A673 (cell line): ENCODE measurements around the gene NKD2. TPM values are rescaled to one million over a fixed set of nuclear protein-coding genes. Genes with fewer than 3 reads are reported as not detected.

ENCODE experiments used
- BruUV-seq: library from RNA; stranded (reverse); fragments of 400-500 nt; replicated peaks from 2 replicates; lab custom pipeline; 2021; lab: Mats Ljungman, UMichigan
- CTCF ChIA-PET: fragments of 300-600 bp; sonication (Branson Sonifier 250); formaldehyde crosslinking; loops from one replicate; lab custom pipeline; 2022; ENCODE audit warnings: antibody characterized with exemption; lab: Charles Lee
- POLR2A ChIA-PET: fragments of 300-600 bp; sonication (Branson Sonifier 250); formaldehyde crosslinking; loops from one replicate; lab custom pipeline; 2022; ENCODE audit warnings: antibody characterized with exemption; ENCODE audit not compliant: low non-redundant PET; lab: Charles Lee
- DNase-seq: peaks from one replicate; pipeline ENCODE4 v3.0.0-alpha.2; 2015; ENCODE audit warnings: low spot score
- H3K27ac ChIP-seq: fragments of 200-600 bp; sonication (generic); 2 replicates; pipeline ENCODE4 v1.5.1; 2016; ENCODE audit warnings: mixed run types, low read depth, mild to moderate bottlenecking, mixed read lengths, antibody characterized with exemption, low read length; ENCODE audit not compliant: poor library complexity, severe bottlenecking
- H3K27me3 ChIP-seq: fragments of 200-600 bp; sonication (generic); replicated peaks from 2 replicates; pipeline ENCODE4 v1.6.1; 2017; ENCODE audit warnings: mixed run types, low read depth, mild to moderate bottlenecking, mixed read lengths, antibody characterized with exemption, low read length; ENCODE audit not compliant: insufficient read depth, poor library complexity
- H3K36me3 ChIP-seq: fragments of 200-600 bp; sonication (generic); 2 replicates; pipeline ENCODE4 v1.6.1; 2016; ENCODE audit warnings: mixed run types, mild to moderate bottlenecking, mixed read lengths, antibody characterized with exemption, low read length; ENCODE audit not compliant: insufficient read depth, poor library complexity, severe bottlenecking
- H3K4me1 ChIP-seq: fragments of 200-600 bp; sonication (generic); 2 replicates; pipeline ENCODE4 v1.6.1; 2017; ENCODE audit warnings: mixed run types, mild to moderate bottlenecking, mixed read lengths, antibody characterized with exemption, low read length; ENCODE audit not compliant: insufficient read depth, poor library complexity, severe bottlenecking
- H3K4me3 ChIP-seq: fragments of 200-600 bp; sonication (generic); 2 replicates; pipeline ENCODE4 v1.5.1; 2016; ENCODE audit warnings: low read depth, mixed run types, mild to moderate bottlenecking, mixed read lengths, low read length; ENCODE audit not compliant: poor library complexity, severe bottlenecking
- H3K9me3 ChIP-seq: fragments of 200-600 bp; sonication (generic); 2 replicates; pipeline ENCODE4 v1.6.1; 2016; ENCODE audit warnings: mixed run types, low read depth, mild to moderate bottlenecking, mixed read lengths, antibody characterized with exemption, low read length; ENCODE audit not compliant: poor library complexity, severe bottlenecking
- EZH2 ChIP-seq: fragments of 200-600 bp; sonication (generic); IDR thresholded peaks from 2 replicates; pipeline ENCODE4 v1.6.1; 2017; ENCODE audit warnings: borderline replicate concordance, low read depth, mild to moderate bottlenecking, mixed read lengths, antibody characterized with exemption, low read length; ENCODE audit not compliant: poor library complexity, severe bottlenecking
- intact Hi-C: fragments of 100-400 bp; cut with micrococcal nuclease; formaldehyde crosslinking; loops from one replicate; pipeline ENCODE4 v1.10.0; 2022; ENCODE audit not compliant: unreplicated experiment
- total RNA-seq: library from RNA; stranded (reverse); gene quantifications from 2 replicates; pipeline ENCODE4 v1.2.3, GENCODE V29; 2021
- TF ChIP-seq, protein P1 (sequence below): fragments of 300-800, 200-600 bp; sonication (generic); conservative IDR thresholded peaks from 2 replicates; pipeline ENCODE4 v1.5.1; 2017; ENCODE audit warnings: low read depth, mild to moderate bottlenecking, antibody characterized with exemption, low read length, moderate library complexity, mixed read lengths

The NKD2 gene
- total RNA-seq, 1 experiment from 2014 or later = 23.5 TPM

DNA sequence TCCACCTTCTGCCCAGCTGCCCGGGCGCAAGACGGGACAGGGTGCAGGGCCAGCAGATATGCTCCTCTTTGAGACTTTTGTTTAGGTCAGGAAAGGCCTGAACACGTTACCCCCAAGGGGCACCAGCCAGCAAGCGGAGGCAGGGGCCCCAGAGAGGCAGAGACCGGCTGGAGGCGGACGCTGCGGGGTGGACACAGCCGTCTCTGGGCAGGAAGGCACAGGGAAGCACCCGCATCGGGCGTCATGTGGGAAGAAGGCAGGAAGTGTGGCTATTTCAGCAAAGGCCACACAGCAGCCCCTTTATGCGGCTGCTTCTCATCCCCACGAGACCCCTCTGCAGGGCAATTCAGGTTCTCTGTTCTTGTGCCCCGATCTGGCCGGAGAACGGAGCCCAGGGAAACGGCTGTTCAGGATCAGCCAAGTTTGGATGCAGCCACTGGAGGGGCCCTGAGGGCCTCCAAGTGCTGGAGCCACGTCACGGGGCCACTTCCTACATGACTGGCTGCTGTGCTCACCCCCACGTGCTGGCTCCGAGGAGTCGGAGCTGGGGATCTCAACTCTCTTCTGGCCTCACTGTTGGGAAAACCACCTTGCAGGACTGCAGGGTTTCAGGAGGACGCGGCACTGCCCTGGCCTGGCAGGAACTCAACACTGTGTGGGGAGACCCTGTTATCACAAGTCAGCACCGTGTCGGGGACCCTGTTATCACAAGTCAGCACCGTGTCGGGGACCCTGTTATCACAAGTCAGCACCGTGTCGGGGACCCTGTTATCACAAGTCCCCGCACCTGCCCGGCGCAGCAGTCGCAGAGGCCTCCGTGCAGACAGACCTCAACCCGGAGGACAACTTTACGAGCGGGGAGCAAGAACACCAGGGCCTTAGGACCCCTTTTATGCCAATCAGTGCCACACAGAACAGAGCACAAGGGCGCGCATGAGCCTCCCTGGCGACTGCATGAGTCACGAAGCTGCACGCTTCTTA lies 58.8 kb downstream of the NKD2 start:
- no peak for DNase-seq
- Histone ChIP-seq H3K27ac (no peak overlapping the region), H3K4me1 (no peaks in the 10 kb centered on the region), H3K27me3 (no peaks in the 10 kb centered on the region), H3K9me3 (no peaks in the 10 kb centered on the region), H3K4me3 (no peak overlapping the region), H3K36me3 (no peaks in the 10 kb centered on the region)
- intact Hi-C loops = no loop called here
- ChIA-PET POLR2A (no interaction called here), CTCF (no interaction called here)
- BruUV-seq = no TSS peak
- TF ChIP-seq EZH2 = no peak
- TF ChIP-seq, protein P1, sequence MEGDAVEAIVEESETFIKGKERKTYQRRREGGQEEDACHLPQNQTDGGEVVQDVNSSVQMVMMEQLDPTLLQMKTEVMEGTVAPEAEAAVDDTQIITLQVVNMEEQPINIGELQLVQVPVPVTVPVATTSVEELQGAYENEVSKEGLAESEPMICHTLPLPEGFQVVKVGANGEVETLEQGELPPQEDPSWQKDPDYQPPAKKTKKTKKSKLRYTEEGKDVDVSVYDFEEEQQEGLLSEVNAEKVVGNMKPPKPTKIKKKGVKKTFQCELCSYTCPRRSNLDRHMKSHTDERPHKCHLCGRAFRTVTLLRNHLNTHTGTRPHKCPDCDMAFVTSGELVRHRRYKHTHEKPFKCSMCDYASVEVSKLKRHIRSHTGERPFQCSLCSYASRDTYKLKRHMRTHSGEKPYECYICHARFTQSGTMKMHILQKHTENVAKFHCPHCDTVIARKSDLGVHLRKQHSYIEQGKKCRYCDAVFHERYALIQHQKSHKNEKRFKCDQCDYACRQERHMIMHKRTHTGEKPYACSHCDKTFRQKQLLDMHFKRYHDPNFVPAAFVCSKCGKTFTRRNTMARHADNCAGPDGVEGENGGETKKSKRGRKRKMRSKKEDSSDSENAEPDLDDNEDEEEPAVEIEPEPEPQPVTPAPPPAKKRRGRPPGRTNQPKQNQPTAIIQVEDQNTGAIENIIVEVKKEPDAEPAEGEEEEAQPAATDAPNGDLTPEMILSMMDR = no peak

DNA sequence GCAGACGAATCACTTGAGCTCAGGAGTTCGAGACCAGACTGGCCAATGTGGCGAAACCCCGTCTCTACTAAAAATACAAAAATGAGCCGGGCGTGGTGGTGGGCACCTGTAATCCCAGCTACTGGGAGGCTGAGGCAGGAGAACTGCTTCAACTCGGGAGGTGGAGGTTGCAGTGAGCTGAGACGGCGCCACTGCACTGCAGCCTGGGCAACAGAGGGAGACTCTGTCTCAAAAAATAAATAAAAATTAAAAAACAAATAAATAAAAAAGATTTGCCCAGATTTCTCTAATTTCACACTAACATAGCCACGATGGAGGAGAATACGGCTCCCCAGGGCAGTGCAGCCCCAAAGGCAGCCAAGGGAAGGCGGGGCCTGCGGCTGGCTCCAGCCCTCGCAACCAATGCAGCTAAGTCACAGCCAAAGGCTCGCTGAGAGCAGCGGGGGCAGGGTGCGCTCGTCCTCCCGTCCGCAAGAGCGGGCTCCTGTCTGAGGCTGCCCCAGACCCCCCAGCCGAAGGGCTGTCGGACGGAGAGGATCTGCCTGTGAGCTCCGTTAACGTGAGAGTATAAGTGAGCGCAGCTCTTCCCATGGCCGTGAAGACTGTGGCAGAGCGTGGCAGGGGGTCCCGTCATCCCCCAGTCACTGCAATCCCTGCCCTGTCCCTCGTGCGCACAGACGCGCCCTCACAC lies 59.7 kb downstream of the NKD2 start:
- H3K9me3 ChIP-seq = no peaks in the 10 kb centered on the region
- ChIA-PET POLR2A (no interaction called here), CTCF (no interaction called here)
- H3K4me3 ChIP-seq = no peak overlapping the region
- no peak for TF ChIP-seq EZH2
- TF ChIP-seq, protein P1 = no peak
- no TSS peak for BruUV-seq
- DNase-seq = no peak
- intact Hi-C loops = no loop called here
- H3K27ac ChIP-seq = no peak overlapping the region
- H3K27me3 ChIP-seq = no peaks in the 10 kb centered on the region
- H3K4me1 ChIP-seq = no peaks in the 10 kb centered on the region
- H3K36me3 ChIP-seq = no peaks in the 10 kb centered on the region

DNA sequence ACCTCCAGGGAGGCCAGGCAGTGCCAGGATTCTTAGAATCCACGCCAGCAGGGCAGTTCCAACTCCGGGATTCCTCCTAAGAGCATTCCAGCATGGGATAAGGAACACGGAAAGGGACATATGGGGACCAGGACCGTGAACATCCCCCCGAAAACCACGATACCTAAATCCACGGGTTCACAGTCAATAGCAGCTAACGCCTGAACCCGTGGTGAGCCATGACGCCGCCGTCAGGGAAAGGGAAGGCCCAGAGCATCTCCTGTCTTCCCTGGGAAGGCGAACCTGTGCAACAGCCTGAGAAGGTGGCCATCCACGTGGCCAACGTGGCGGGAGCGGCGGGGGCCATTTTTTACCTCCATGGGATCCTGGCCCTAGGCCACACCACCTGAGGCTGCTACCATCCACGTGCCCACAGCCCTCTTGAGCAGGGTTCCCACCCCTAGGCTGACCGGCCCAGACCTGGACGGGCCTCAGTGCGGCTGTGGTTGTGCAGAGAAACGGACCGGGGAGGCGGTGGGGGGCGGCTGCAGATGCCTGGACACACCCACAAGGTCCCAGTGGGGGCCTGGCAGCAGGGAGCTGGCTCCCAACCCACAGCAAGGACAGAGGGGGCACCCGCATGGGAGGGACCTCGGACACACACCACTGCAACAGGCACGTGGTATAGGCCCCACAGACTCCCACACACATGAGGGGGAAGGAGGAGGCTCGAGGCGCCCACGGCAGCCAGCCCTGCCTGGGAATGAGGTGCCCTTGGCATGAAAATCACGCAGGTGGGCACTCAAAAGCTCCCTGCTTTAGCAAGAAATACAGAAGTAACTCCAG lies 60.5 kb downstream of the NKD2 start:
- TF ChIP-seq, protein P1 = no peak
- TF ChIP-seq EZH2 = no peak
- no peaks in the 10 kb centered on the region for H3K9me3 ChIP-seq
- intact Hi-C loops = no loop called here
- BruUV-seq = no TSS peak
- no peaks in the 10 kb centered on the region for H3K4me1 ChIP-seq
- CTCF ChIA-PET = no interaction called here
- H3K4me3 ChIP-seq = no peak overlapping the region
- DNase-seq = no peak
- no peaks in the 10 kb centered on the region for H3K27me3 ChIP-seq
- no peaks in the 10 kb centered on the region for H3K36me3 ChIP-seq
- POLR2A ChIA-PET = no interaction called here
- H3K27ac ChIP-seq = no peak overlapping the region
